ENCODE data around the gene EEF1G.

GRCh38 chr11:62566247-62566646 is 7.4 kb downstream of the EEF1G start:
- TF ChIP-seq CTCF (IDR thresholded peaks at IDR 0.05; ENCODE audit: low read depth, low read length, poor library complexity, severe bottlenecking) (no peak), EZH2phosphoT487 (IDR thresholded peaks at IDR 0.05; ENCODE audit: borderline replicate concordance, low read length) (no peak)
